OCI-LY3 (cell line): ENCODE results near the gene TNFRSF8.
A peak's percentile ranks its signal among the peaks of the same experiment; 100 is the strongest.

ENCODE experiments used
- H2AFZ ChIP-seq: fragments of 200-600, 300-600 bp; shearing (Covaris generic); 2 replicates; pipeline ENCODE4 v1.6.0; 2014; ENCODE audit warnings: antibody characterized with exemption, low read depth, low read length
- H3K27ac ChIP-seq: fragments of 200-600, 300-600 bp; sonication (generic); 2 replicates; pipeline ENCODE4 v1.5.1; 2014; ENCODE audit warnings: mild to moderate bottlenecking, low read length, moderate library complexity, mixed read lengths
- H3K27me3 ChIP-seq: fragments of 200-600, 300-600 bp; sonication (generic); 2 replicates; pipeline ENCODE4 v1.6.1; 2014; ENCODE audit warnings: low read depth, low read length, mixed read lengths
- H3K36me3 ChIP-seq: fragments of 200-600, 300-600 bp; sonication (generic); replicated peaks from 2 replicates; pipeline ENCODE3; 2014; ENCODE audit warnings: low read depth, low read length, mixed read lengths
- H3K4me1 ChIP-seq: fragments of 300-600, 200-600 bp; sonication (generic); 2 replicates; pipeline ENCODE4 v1.6.1; 2014; ENCODE audit warnings: low read length, mixed read lengths
- H3K4me2 ChIP-seq: fragments of 200-600, 300-600 bp; sonication (generic); 2 replicates; pipeline ENCODE4 v1.6.1; 2014; ENCODE audit warnings: low read length, mixed read lengths
- H3K4me3 ChIP-seq: fragments of 300-600, 200-600 bp; sonication (generic); 2 replicates; pipeline ENCODE4 v1.5.1; 2014; ENCODE audit warnings: antibody characterized with exemption, mild to moderate bottlenecking, low read length, moderate library complexity
- H3K79me2 ChIP-seq: fragments of 300-600, 200-600 bp; shearing (Covaris generic); 2 replicates; pipeline ENCODE4 v1.6.1; 2014; ENCODE audit warnings: mild to moderate bottlenecking, low read length, mixed read lengths
- H3K9ac ChIP-seq: fragments of 300-600, 200-600 bp; shearing (Covaris generic); 2 replicates; pipeline ENCODE4 v1.6.0; 2014; ENCODE audit warnings: mild to moderate bottlenecking, low read length, moderate library complexity
- H3K9me3 ChIP-seq: fragments of 200-600, 300-600 bp; shearing (Covaris generic); 2 replicates; pipeline ENCODE4 v1.6.1; 2014; ENCODE audit warnings: low read length, mixed read lengths; ENCODE audit not compliant: insufficient read depth
- H4K20me1 ChIP-seq: fragments of 200-600, 300-600 bp; sonication (generic); 2 replicates; pipeline ENCODE4 v1.6.1; 2016; ENCODE audit warnings: low read length, mixed read lengths; ENCODE audit not compliant: insufficient read depth
- EZH2phosphoT487 ChIP-seq: fragments of 200-600 bp; shearing (Covaris generic); IDR thresholded peaks from 2 replicates; pipeline ENCODE4 v1.6.1; 2018; ENCODE audit warnings: antibody characterized with exemption, mixed run types, low read depth
- TF ChIP-seq, protein P1 (sequence below): fragments of 200-600, 300-600 bp; sonication (generic); IDR thresholded peaks from 2 replicates; pipeline ENCODE4 v1.5.1; 2014; ENCODE audit warnings: antibody characterized with exemption, low read length, low read depth

TNFRSF8 gene

DNA sequence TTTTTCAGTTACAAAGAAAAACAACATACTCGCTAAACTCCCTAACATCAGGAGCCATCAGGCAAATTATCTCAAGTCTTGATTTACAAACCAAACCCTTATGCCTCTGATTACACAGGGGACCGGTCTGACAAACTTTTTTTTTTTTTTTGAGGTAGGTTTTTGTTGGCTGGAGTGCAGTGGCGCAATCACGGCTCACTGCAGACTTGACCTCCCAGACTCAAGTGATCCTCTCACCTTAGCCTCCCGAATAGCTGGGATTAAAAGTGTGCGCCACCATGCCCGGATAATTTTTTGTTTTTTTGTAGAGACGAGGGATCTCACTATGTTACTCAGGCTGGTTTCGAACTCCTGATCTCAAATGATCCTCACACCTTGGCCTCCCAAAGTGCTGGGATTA lies 47.6 kb upstream of the TNFRSF8 start:
- Histone ChIP-seq H3K9ac (no peak overlapping the region), H3K4me2 (no peak overlapping the region), H3K4me1 (peaks cover 3% of the 10 kb centered on the region; the same call in 1 of the 2 replicates), H2AFZ (no peak overlapping the region), H3K36me3 (no peaks in the 10 kb centered on the region), H3K9me3 (no peaks in the 10 kb centered on the region), H3K4me3 (no peak overlapping the region), H3K79me2 (peaks cover 8% of the 10 kb centered on the region; the same call in 1 of the 2 replicates), H4K20me1 (no peaks in the 10 kb centered on the region), H3K27me3 (no peaks in the 10 kb centered on the region), H3K27ac (no peak overlapping the region)
- no peak for TF ChIP-seq EZH2phosphoT487
- TF ChIP-seq, protein P1, sequence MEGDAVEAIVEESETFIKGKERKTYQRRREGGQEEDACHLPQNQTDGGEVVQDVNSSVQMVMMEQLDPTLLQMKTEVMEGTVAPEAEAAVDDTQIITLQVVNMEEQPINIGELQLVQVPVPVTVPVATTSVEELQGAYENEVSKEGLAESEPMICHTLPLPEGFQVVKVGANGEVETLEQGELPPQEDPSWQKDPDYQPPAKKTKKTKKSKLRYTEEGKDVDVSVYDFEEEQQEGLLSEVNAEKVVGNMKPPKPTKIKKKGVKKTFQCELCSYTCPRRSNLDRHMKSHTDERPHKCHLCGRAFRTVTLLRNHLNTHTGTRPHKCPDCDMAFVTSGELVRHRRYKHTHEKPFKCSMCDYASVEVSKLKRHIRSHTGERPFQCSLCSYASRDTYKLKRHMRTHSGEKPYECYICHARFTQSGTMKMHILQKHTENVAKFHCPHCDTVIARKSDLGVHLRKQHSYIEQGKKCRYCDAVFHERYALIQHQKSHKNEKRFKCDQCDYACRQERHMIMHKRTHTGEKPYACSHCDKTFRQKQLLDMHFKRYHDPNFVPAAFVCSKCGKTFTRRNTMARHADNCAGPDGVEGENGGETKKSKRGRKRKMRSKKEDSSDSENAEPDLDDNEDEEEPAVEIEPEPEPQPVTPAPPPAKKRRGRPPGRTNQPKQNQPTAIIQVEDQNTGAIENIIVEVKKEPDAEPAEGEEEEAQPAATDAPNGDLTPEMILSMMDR: no peak

DNA sequence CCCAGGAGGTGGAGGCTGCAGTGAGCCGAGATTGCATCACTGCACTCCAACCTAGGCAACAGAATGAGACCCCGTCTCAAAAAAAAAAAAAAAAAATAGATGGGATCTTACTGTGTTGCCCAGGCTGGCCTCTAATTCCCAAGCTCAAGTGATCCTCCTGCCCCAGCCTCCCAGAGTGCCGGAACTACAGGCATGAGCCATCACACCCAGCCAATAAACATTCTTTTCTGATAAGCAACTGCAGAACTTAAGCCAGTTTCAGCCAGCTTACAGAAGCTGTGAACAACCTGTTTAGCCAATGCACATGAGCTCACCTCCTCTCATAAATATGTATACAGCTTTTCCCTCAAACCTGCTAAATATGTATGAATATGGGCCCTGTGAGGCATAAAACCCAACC lies 46.9 kb upstream of the TNFRSF8 start:
- Histone ChIP-seq H3K27ac (no peak overlapping the region), H3K36me3 (no peaks in the 10 kb centered on the region), H2AFZ (no peak overlapping the region), H3K4me2 (no peak overlapping the region), H3K4me3 (no peak overlapping the region), H3K79me2 (peaks cover 8% of the 10 kb centered on the region; the same call in 1 of the 2 replicates), H3K9me3 (no peaks in the 10 kb centered on the region), H3K4me1 (peaks cover 3% of the 10 kb centered on the region; the same call in 1 of the 2 replicates), H4K20me1 (no peaks in the 10 kb centered on the region), H3K9ac (no peak overlapping the region), H3K27me3 (no peaks in the 10 kb centered on the region)
- TF ChIP-seq, protein P1: no peak
- TF ChIP-seq EZH2phosphoT487: no peak

DNA sequence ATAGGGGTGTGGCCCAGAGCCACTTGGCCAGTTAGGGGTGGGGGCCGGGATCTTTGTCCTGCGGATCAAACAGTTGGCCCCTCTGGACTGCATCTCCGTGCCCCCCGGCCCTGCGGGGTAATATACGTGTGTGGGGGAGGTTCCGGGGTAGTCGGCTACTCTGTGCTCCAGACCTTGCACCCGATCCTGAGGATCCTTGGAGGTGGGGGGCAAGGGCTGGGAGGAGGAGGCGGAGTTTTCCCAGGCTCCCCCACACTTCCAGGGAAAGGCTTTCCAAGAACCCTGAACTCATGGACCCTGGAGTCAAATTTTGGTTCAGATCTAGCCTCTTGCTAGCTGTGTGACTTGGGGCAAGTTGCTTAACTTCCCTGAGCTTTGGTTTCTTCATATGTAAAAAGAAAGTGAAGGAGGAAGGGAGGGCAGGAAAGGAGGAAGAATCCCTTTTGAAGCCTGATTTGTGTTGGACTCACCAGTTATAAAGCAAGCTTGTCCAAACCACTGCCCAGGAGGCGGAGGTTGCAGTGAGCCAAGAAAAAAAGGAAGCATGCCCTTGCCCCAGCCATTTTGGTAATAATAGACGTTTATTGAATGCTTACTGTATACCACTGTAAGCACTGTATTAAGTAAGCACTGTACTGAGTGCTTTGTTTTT lies 43.1 kb upstream of the TNFRSF8 start:
- Histone ChIP-seq H3K4me3 (peak overlapping the region; percentile 94), H3K9ac (peak overlapping the region; percentile 71), H2AFZ (no peak overlapping the region), H3K27me3 (no peaks in the 10 kb centered on the region), H3K4me2 (peak overlapping the region; percentile 87), H4K20me1 (no peaks in the 10 kb centered on the region), H3K36me3 (peaks cover 6% of the 10 kb centered on the region), H3K9me3 (no peaks in the 10 kb centered on the region), H3K4me1 (peaks cover 3% of the 10 kb centered on the region; the same call in 1 of the 2 replicates), H3K79me2 (peaks cover 8% of the 10 kb centered on the region; the same call in 1 of the 2 replicates), H3K27ac (no peak overlapping the region)
- TF ChIP-seq EZH2phosphoT487: no peak
- TF ChIP-seq, protein P1: no peak

DNA sequence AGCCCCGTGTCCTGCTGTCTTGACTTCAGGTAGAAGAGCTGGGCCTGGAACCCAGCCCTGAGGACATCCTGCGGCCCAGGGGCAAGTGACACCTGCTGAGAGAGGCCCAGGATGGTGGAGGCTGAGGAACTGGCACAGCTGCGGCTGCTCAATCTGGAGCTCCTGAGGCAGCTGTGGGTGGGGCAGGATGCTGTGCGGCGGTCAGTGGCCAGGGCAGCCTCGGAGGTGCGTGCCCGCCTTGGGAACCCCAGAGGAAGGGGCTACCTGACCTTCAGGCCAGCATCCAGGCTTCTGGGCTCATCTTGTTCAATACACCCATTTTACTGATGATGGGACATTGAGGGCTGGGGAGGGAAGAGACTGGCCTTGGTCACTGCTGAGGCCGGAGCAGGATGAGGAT lies 41.5 kb upstream of the TNFRSF8 start:
- Histone ChIP-seq H3K27me3 (no peaks in the 10 kb centered on the region), H3K9ac (no peak overlapping the region), H3K4me1 (peaks cover 3% of the 10 kb centered on the region; the same call in 1 of the 2 replicates), H4K20me1 (no peaks in the 10 kb centered on the region), H3K27ac (no peak overlapping the region), H3K79me2 (peaks cover 8% of the 10 kb centered on the region; the same call in 1 of the 2 replicates), H3K36me3 (peaks cover 6% of the 10 kb centered on the region), H3K9me3 (no peaks in the 10 kb centered on the region), H2AFZ (no peak overlapping the region), H3K4me2 (no peak overlapping the region), H3K4me3 (no peak overlapping the region)
- TF ChIP-seq EZH2phosphoT487: no peak
